MCF 10A (cell line): Measurements from ENCODE around the gene TCF23. TPM values are rescaled to one million over a fixed set of nuclear protein-coding genes. Genes with fewer than 3 reads are reported as not detected.
A peak's percentile ranks its signal among the peaks of the same experiment; 100 is the strongest.

Source experiments
- BruUV-seq: library from RNA; stranded (reverse); fragments of 400-500 nt; replicated peaks from 2 replicates; lab custom pipeline; 2021; lab: Mats Ljungman, UMichigan
- CTCF ChIA-PET: fragments of 300-600 bp; sonication (Branson Sonifier 250); formaldehyde crosslinking; extraction: SDS; loops from one replicate; lab custom pipeline; 2021; ENCODE audit warnings: antibody characterized with exemption, inconsistent platforms; lab: Yijun Ruan, JAX
- POLR2A ChIA-PET: fragments of 300-600, 350-650 bp; sonication (Branson Sonifier 250); formaldehyde crosslinking; extraction: SDS; loops from one replicate; lab custom pipeline; 2020; ENCODE audit warnings: antibody characterized with exemption, inconsistent platforms; lab: Yijun Ruan, JAX
- DNase-seq: peaks from one replicate; pipeline ENCODE4 v3.0.0-alpha.2; 2018; ENCODE audit not compliant: unreplicated experiment
- H3K27ac Mint-ChIP-seq: one replicate; pipeline ENCODE4 v1.8.0; 2022; ENCODE audit warnings: mild to moderate bottlenecking, low read depth, mixed read lengths; ENCODE audit not compliant: unreplicated experiment
- H3K27me3 Mint-ChIP-seq: one replicate; pipeline ENCODE4 v1.8.0; 2022; ENCODE audit warnings: mixed read lengths; ENCODE audit not compliant: insufficient read depth, unreplicated experiment
- H3K36me3 Mint-ChIP-seq: one replicate; pipeline ENCODE4 v1.8.0; 2022; ENCODE audit warnings: mild to moderate bottlenecking, moderate library complexity, mixed read lengths; ENCODE audit not compliant: insufficient read depth, unreplicated experiment
- H3K4me1 Mint-ChIP-seq: one replicate; pipeline ENCODE4 v1.8.0; 2022; ENCODE audit warnings: mixed read lengths; ENCODE audit not compliant: insufficient read depth, unreplicated experiment
- H3K4me3 Mint-ChIP-seq: one replicate; pipeline ENCODE4 v1.8.0; 2022; ENCODE audit warnings: mild to moderate bottlenecking, moderate library complexity, mixed read lengths; ENCODE audit not compliant: unreplicated experiment
- H3K9me3 Mint-ChIP-seq: one replicate; pipeline ENCODE4 v1.8.0; 2022; ENCODE audit warnings: mixed read lengths; ENCODE audit not compliant: unreplicated experiment
- CTCF ChIP-seq: fragments of 200-600 bp; IDR thresholded peaks from one replicate; pipeline ENCODE4 v1.8.0; 2022; ENCODE audit warnings: antibody characterized with exemption, mild to moderate bottlenecking; ENCODE audit not compliant: unreplicated experiment
- intact Hi-C: fragments of 100-400 bp; cut with micrococcal nuclease; formaldehyde crosslinking; loops from 2 replicates; pipeline ENCODE4 v1.14.1; 2022
- total RNA-seq: library from RNA; stranded (reverse); gene quantifications from 2 replicates; pipeline ENCODE4 v1.2.3, GENCODE V29; 2022

The TCF23 gene
- total RNA-seq, 1 experiment from 2014 or later: not detected

DNA sequence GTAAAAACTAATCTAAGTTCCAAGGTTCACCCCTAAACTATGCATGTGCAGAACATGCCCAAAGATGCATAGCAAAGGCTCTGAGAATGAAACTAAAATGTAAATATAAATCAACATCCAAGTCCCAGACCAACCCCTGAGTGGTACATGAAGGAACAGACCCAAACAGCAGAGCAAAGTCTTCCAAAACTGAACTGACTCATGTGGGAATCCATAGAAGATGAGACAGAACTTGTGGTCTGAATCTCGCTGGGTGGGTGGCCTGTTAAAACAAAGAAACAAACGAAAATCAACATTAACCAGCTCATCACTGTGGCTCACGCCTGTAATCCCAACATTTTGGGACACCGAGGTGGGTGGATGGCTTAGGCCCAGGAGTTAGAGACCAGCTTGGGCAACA, 33.5 kb downstream of the TCF23 start:
- POLR2A ChIA-PET: no interaction called here

DNA sequence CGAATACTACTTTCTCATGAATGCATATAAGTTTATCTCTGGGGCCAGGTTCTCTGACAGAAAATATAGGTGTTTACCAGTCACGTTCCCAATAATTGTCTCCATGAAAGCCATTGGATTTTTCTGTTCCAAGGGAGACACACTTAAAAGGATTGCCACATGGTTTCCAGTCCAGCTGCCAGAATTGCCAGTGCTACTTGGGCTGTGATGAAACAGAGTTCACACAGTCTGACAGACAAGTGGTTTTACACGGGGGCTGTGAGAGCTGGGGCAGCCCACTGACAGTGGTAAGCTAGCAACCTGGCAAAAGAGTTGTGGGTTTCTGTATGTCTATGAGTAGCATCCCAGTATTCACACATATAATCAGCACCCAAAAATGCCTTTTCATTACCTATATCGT, 35.3 kb downstream of the TCF23 start:
- intact Hi-C loops: no loop called here

More for the DNA sequence above, 33.5 kb downstream of the TCF23 start:
- Mint-ChIP-seq H3K27me3 (no peaks in the 10 kb centered on the region), H3K36me3 (no peaks in the 10 kb centered on the region), H3K27ac (no peak overlapping the region), H3K4me1 (peaks cover 11% of the 10 kb centered on the region), H3K9me3 (no peaks in the 10 kb centered on the region), H3K4me3 (no peak overlapping the region)
- intact Hi-C loops: no loop called here
- peak; percentile 8 for DNase-seq
- no peak for TF ChIP-seq CTCF
- CTCF ChIA-PET: interaction anchor here (5.3 kb wide), 1 partner anchor 12 kb away, joined by 27 read pairs; no protein-coding TSS in a partner anchor
- no TSS peak for BruUV-seq

GRCh38 chr2:27185331-27186026, 36.7 kb downstream of the TCF23 start:
- H3K4me3 Mint-ChIP-seq: no peak overlapping the region
- POLR2A ChIA-PET: no interaction called here

More for the DNA sequence above, 35.3 kb downstream of the TCF23 start:
- DNase-seq: peak; percentile 23
- TF ChIP-seq CTCF: no peak
- CTCF ChIA-PET: interaction anchor here (0.6 to 5.3 kb wide), 5 partner anchors 13 to 385 kb away, joined by 3 to 27 read pairs (median 3); no protein-coding TSS in a partner anchor
- no peaks in the 10 kb centered on the region for H3K27me3 Mint-ChIP-seq
- H3K36me3 Mint-ChIP-seq: no peaks in the 10 kb centered on the region
- H3K4me3 Mint-ChIP-seq: no peak overlapping the region
- no peaks in the 10 kb centered on the region for H3K9me3 Mint-ChIP-seq
- peaks cover 11% of the 10 kb centered on the region for H3K4me1 Mint-ChIP-seq
- H3K27ac Mint-ChIP-seq: no peak overlapping the region
- POLR2A ChIA-PET: no interaction called here
- BruUV-seq: no TSS peak

More at GRCh38 chr2:27185331-27186026, 36.7 kb downstream of the TCF23 start:
- H3K27me3 Mint-ChIP-seq: no peaks in the 10 kb centered on the region
- CTCF ChIA-PET: interaction anchor here (0.5 to 5.3 kb wide), 3 partner anchors 15 to 23 kb away, joined by 3 to 27 read pairs (median 4); no protein-coding TSS in a partner anchor
- no peak for DNase-seq
- TF ChIP-seq CTCF: no peak
- H3K4me1 Mint-ChIP-seq: peaks cover 11% of the 10 kb centered on the region
- no peak overlapping the region for H3K27ac Mint-ChIP-seq
- H3K9me3 Mint-ChIP-seq: no peaks in the 10 kb centered on the region
- BruUV-seq: no TSS peak
- intact Hi-C loops: no loop called here
- no peaks in the 10 kb centered on the region for H3K36me3 Mint-ChIP-seq
